ENCODE data around the gene C15orf40.

The C15orf40 gene

DNA sequence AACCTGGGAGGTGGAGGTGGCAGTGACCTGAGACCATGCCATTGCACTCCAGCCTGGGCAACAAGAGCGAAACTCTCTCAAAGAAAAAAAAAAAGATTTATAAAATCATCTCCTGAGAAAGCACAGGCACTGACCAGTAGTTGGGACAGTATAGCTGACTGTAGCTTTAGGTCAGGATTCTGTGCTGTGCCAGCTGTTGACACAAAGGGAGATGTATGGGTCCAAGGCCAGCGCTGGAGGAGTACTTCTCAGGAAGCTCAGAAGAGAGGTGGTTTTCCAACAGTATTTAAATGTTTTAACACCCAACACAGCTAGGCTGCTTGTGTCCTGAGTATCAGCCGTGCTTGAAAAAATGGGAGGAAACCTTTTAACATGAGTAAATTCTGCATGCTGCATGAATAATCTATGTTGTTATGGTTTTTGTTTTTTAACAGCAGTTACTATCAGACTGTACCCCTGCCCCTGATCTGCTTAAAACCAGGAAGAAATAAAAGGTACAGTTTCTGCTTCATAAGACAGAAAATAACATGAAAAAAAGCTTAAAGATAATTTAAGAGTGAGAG lies 18.9 kb downstream of the C15orf40 start:
- no peak for DNase-seq

DNA sequence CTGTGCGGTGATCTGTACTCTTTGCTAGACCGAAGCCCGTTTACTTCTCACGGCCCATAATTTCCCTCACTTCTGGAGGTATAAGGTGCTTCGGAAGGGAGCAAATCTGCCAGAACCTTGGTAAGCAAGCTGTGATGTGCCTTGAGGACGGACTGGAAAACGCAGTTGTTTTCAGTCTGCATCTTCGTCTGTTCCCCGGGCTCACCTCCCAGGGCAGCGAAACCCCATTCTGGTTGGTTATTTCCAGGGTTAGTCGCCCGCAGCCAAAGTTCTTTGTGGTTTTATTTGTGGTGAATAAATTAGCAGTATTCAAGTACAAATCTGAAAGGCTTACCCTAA lies 25.0 kb downstream of the C15orf40 start:
- no peak for DNase-seq

DNA sequence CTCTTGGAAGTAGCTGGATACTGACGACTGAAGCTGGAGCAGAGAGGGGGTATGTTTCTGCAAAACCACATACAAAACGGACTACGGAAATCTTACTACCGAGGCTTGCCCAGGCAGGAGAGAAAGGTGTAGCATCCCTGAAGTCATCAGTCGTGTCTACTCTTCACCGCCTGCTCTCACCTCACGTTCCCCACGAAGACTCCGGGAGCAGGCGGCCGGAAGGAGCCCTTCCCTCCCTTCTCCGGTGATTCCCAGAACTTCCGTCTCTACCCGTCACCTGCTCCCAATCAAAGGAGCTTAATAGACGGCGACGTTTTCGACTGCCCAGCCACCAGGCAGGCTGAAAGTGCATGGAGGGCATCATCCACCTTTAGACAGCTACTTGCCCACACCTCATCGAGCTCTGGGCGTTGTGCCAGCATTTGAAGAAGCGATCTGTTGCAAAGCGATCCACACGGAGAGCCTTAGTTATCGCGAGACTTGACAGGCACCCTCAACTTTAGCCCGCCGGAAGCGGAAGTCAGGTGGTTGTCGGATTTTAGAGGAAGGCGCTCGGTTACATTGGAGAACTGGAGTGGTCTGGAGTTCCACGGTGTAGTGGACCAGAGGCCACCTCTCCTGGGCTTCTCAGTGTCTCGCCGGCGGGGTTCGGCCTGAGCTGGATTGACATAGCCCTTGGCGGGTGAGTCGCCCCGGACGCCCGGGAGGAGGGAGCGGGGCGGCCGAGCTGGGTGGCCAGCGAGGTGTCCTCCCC lies 25.6 kb downstream of the C15orf40 start, which contains the start of gene RAMAC:
Gene RAMAC, plus strand, starts transcription at position 523 of the 754 bp plus-strand sequence. CDS start 2,809 bp downstream, outside the sequence.
- peak; percentile 95 for DNase-seq

DNA sequence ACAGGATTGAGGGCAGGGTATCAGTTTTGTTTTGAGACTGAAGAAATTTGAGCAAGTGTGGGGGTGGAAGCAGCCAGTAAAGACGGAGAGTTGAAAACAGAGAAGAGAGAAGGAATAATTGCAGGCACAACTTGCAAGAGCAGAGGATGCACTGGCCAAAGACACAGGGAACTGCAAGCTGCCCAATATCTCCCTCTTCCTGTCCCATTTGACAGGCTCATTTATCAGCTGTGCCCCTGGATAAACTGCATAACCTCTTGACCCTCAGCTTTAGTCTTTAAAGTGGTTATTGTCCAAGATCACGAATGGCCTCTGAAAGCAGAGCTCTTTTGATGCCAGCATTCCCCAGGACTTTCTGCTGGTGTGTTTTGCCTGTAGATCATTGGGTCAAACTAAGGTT lies 30.5 kb downstream of the C15orf40 start:
- DNase-seq = no peak

DNA sequence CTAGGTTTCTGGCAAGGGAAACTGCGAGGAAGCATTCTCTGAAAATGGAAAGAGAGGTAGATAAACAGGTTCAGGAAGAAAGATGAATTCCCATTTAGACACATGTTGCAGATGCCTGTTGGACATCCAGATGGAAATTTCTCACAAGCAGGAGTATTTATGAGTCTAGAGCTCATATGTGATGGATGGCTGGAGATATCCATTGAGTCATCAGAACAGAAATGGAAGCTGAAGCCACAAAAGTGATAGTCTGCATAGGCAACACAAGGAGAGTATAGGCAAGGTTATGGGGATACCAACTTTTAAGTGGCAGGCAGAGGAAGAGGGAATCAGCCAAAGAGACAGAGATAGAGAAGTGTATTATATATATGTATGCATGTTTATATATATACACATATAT lies 31.7 kb downstream of the C15orf40 start:
- no peak for DNase-seq

DNA sequence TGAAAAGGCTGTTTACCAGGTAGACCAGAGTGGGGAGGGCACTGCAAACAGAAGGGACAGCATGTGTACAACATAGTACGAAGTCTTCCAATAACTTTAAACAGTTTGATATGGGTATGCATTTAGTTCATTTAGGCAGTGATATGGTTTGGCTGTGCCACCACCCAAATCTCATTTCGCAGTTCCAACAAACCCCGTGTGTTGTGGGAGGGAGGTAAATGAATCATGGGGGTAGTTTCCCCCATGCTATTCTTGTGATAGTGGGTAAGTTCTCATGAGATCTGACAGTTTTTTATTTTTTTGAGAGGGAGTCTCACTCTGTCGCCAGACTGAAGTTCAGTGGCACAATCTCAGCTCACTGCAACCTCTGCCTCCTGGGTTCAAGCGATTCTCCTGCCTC lies 33.0 kb downstream of the C15orf40 start:
- DNase-seq = no peak

DNA sequence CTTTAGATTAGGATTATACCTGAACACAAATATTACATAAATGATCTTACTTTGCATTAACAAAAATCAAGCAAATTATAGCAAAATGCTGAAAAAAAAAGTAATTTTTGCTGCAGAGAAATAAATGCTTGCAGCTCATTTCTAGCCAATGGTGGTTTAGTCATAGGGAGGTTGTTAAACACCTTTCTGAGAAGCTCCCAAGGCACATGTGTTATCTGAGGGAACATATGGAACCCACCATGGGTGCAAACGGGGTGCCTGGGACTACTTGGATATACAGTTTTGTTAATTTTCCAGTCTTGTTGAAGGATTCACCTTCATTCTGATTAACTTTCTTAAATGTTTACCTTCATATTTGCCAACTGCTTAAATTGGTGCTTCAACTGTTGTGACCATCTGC lies 34.4 kb downstream of the C15orf40 start:
- no peak for DNase-seq

DNA sequence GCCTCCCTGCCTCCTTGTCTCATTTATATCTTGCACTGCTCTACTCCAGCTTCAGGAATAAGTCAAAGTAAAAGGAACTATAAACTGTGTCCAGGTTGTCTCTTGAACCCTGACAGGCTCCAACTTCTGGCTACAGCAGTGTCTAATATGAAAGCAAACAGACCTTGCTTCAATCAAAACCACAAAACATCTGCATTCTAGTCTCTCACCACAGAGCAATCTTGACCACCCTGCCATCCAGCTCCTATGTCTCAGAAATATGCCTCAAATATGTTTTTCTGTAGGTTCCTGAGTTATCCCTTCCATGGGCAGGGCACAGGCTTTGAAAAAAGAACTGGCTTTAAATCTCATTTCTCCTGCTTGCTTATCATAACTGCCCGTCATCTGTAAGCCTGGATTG lies 38.4 kb downstream of the C15orf40 start:
- DNase-seq = no peak

DNA sequence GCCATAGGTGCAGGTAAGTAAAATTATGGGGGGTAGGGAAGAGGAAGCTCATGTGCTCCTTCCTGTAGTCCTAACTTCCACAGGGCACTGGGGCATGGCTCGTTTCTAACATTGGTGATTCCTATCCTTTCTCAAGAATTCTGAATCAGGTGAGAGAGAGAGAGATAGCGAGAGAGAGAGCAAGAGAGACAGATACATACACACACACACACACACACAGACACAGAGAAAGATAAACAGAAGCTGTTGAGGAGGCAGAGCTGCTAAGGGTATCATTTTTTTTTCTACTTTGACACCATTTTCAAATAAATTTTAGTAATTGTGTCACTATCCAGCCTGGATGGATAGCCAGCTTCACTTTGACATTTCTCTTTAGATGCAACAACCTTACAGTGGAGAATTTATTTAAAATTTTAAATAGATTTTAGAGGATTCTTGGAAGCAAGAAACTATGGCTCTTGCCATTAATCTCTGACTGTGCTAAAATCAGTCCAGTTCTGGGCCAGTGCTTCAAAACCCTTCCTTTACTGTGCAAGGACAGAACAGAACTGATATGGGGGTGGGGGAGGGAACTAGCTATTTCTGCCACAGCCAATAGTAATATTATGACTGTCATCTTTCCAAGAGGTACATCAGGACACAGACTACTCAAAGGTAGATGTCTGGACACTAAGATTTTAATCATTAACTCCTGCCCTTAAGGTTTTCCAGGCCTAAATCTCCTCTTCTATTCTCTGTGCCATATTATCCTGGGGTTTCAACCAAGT lies 40.0 kb downstream of the C15orf40 start:
- DNase-seq = no peak

DNA sequence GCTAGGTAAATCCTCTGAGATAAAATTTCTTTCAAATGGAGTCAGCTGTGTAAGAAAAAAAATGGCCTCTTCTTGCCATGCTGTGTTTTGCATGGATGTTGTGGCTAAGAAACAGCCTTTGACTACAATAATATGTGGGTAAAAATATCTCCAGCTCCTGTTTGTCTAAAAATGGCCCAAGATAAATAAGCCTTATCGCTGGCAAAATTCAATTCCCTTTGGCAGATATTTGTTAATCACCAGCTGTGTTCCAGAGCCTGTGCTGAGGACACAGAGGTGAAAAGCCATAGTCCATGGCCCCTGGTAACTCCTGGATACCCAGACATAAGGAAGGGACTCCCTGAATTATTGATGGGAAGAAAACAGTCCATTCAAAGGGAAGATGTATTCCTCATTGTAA lies 40.7 kb downstream of the C15orf40 start:
- no peak for DNase-seq

DNA sequence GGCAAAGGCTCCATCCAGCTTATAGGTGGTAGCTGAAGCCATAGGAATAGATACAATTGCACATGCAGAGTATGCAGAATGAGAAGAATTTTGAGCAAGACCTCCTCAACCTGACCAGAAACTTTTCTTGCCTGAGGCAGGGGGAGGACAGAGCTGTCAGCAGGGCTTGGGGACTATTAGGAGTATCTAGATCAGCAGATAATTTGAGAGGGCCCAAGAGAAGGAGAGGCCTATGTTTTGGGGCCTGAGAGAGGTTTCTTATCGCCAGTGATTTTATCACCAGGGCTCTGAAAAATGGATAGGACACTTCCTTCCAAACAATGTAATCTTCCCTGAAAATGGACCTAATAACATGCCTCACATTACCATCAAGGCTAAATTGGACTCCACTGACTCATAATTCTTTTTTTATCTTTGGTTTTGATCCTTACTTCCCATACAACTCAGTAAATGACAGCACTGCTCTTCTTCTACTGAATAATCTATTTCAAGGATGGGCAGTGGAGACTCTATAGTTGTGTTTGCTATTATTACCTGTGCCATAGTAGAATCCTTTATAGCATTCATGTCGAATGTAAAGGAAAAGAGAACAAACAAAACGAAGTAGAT lies 41.3 kb downstream of the C15orf40 start:
- no peak for DNase-seq

DNA sequence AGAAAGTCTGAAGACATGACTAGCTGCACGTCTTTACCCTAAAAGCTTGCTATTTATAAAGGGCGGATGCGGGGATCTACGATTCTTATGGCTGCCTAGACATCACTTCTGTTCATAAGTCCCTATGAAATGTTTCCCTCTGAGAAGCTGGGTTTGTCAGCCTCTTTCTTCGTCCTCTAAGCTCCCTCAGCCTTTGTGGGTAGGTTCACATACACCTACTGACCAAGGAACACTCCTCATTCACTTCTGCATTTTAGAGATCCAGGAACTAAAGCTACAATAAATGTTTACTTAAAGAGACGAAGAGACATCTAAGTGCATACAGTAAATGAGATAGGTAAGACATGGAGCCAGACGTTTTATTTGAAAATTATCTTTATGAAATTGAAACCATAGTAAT lies 42.1 kb downstream of the C15orf40 start:
- DNase-seq = no peak

DNA sequence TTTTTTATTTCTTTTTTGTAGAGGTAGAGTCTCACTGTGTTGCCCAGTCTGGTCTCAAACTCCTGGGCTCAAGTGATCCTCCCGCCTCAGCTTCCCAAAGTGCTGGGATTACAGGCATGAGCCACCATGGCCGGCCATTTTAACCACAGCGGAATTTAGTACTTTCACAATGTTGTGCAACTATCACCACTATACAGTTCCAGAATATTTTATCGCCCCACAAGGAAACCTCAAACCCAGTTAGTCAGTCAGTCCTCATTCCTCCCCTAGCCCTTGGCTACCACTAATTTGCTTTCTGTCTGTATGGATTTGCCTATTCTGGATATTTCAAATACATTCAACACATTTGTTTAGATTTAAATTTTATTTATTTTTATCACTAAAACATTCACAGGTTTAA lies 43.4 kb downstream of the C15orf40 start:
- DNase-seq = no peak

DNA sequence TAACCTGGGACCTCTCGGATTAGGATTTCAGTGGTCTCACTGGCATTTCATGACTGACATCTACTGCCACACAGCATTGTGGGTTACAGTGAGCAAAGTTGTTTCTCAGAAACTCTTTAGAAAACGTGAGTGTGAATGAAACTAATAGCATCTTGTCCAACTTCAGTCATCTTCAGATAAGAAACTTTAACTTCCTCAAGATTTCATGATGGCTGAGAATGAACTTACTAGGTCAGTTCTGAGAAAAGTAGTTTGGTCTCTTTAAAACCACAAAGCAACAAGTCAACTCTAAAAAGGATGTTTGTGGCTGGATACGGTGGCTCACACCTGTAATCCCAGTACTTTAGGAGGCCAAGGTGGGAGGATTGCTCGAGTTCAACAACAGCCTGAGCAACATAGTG lies 44.8 kb downstream of the C15orf40 start:
- no peak for DNase-seq

DNA sequence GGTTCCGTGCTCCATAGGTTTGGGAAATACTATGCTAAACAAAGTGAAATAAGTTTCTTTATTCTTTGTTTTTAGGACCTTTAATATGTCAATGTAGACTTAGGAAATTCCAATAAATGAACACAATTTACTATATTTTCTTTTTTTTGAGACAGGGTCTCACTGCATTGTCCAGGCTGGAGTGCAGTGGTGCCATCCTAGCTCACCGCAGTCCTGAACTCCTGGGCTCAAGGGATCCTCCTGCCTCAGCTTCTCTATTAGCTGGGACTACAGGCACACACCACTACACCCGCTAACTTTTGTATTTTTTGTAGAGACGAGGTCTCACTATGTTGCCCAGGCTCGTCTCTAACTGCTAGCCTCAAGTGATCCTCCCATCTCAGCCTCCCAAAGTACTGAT lies 46.5 kb downstream of the C15orf40 start:
- DNase-seq = no peak

DNA sequence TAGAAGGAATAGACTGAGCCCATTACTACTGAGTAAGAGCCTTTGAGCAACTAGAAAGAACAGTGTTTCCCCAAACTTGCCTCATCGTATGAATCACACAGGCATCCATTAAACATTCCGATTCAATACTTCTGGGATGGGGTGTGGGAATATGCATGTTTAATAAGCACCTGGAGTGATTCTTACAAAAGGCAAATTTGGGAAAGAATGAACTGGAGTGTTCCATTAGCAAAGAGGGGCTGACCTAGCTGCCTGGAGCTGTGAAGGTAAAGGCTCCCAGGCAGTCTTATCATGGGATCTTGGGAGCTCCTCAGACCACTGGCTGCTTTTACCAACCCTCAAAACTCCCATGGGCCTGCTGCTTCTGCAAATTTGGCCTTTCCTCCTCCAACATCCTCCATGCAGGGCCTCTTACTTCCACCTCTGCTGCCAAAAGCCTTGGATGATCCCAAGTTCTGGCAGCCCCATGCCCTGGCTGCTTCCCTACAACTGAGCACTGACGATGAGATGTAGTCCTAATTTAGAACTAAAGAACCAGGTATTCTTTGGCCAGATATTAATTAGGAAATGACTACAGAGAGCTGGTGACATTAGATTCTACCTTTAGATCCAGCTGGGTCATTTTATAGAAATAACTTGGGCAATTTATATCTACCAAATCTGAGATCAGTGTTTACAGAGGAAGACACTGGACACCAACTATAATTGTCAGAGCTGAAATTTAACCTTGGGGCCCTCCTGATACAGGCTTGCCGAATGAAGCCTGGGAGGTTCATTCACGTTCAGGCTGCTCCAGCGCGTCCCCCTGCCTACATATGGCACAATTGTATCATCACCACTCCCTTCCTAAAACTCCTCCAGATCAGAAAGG lies 47.7 kb downstream of the C15orf40 start:
- no peak for DNase-seq

DNA sequence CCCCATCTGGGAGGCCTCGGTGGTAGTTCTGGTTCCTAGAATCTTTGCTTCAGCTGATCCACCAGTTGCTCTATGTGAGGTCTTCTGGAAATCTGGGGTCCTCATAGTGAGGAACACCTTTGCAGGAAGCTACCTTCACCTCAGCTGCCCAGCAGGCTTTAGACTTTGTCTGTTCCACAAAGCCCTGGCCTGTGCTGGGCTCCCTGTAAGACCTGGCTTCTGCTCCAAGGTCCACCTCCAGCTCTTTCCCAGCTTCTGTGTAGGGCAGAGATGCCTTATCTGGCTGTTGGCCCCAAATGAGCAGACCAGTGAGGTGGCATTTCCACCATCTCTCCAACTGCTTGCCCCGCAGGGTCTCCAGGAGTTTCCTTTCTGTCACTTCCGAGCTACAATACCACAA lies 50.7 kb downstream of the C15orf40 start:
- DNase-seq = no peak

DNA sequence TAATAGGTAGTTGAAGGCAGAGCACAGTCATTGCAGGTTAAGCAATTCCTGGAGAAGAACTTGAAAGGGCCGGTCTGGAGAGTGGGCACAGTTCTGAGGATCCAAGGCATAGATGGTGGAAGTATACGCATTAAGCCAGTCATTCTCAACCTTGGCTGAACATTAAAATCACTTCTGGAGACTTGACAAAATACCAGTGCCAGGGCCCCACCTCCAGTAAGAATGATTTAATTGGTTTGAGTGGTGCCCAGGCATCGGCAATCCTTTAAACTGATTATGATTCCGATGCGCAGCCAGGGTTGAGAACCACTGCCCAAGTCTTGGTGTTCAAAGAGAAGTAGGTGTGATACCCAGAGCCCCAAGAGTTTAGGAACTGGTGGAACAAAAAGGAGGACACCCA lies 52.0 kb downstream of the C15orf40 start:
- DNase-seq = no peak

DNA sequence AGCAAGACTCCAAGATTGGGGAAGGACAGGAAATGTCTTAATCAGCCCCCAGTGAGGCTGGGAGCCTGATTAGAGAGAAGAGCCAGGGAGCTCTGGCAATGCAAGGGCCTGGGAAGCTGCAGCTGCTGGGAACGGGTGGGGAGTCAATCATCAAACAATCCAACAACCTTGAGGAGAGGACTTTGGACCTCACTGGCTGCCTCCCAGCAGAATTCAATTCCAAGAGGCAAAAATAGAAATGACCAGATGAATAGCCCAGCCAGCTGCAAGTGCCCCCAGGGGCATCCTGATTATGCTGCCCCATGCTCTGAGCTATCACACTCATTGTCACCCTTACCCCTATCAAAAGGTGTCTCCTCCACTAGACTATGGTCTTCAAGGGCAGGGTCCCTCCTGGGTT lies 52.8 kb downstream of the C15orf40 start:
- no peak for DNase-seq

DNA sequence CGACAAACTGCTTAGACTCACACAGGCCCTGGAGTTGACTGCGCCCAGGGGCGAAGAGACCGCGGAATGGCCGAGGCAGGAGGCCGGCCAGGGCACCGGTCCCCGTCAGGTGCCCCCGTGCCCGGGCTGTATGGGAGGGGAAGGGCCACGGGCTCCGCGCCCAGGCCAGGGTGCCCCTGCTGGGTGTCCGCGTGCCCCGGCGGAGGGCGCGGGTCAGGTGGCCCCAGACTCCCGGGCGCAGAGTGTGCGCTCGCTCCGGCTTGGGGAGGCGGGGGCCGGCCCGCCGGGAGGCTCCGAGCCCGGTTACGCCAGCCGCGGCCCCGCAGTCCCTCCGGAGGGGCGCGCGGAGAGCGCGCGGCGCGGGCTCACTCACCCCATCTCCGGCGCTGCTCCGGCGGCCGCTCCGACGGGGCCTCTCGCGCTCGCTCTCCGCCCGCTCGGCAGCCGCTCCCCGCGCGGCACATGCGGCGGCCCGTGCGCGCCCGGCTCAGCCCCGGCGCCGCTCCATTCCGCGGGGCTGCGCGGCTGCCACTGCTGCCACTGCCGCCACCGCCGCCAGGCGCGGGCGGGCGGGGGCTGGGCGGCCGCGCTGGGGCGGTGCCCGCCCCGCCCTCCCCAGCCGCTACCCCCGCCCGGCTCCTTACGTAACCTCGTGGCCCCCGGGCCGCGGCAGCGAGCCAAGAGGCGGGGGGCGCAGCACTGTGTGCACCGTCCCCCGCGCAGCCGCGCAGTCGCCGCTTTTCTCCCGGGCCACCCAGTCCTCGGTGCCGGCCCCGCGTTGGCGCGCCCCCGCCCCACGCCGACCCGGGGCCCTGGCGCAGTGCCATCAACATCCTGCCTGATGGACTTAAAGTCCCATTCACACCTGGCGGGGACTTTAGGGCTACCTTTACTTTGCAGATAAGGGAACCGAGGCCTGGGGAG lies 59.0 kb downstream of the C15orf40 start, which contains the start of gene HOMER2:
Gene HOMER2, minus strand, starts transcription at position 563 of the 924 bp plus-strand sequence. Its CDS starts 185 bp downstream, at position 378.
- DNase-seq = peak; percentile 28

DNA sequence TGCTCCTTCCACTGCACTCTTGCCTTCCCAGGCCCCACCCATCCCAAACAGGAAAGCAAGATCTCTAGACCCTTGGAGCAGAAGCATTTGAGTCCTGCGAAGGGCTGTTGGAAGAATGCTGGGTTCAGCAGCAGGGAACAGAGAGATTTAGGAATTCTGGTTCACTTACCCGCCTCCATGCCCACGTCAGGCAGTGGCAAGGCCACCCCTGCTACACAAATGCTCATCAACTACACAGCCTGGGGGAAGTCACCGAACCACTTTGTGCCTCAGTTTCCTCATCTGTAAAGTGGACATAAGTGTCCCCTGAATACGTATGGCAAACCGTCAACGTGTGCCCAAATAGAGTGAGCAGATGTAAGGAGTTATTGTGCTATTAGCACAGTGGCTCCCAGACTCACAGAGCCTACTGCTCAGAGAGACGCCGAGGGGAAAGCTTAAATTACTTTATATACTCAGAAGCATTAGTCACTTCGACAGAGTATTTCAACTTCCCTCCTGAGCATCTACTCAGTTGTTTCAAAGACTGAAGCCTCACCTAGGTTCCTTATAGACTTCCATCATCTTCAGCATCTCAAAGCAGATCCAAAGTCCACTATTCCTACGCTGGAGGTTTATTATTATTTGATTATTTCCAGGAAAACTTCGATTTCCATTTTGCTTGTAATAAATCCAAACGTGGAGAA lies 59.8 kb downstream of the C15orf40 start:
- DNase-seq = no peak

All from NCI-H1436 (cell line).